ENCODE measurements around the gene GINS2. TPM values are rescaled to one million over a fixed set of nuclear protein-coding genes. Genes with fewer than 3 reads are reported as not detected.

The GINS2 gene
- total and polyA plus RNA-seq, 8 donors: 0.37 to 1.9 (median 0.79) TPM

DNA sequence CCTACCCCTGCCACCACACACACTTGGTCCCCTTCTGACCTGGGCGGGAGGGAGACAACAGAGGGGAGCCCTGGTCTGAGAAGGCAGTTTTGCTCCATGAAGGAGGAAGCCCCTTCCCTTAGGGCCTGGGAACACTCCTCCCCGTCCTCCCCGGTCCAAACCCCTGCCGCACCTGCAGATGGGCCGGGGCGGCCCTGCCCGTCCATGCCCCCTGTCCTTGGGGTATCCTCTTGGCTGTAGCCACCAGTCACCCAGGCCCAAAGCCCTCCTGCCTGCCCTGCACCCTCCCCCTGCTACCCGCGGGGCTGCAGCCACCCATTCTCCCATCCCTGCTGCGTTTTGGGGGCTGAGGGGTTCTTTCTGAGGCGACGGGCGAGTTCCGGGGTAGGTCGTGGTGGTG is 41.8 kb downstream of the GINS2 start:
- H3K9me3 ChIP-seq: no peaks in the 10 kb centered on the region
- no peak overlapping the region for H3K27ac ChIP-seq
- DNase-seq (no peak), ATAC-seq (no peak), FAIRE-seq (no peak)
- TF ChIP-seq, protein P1, sequence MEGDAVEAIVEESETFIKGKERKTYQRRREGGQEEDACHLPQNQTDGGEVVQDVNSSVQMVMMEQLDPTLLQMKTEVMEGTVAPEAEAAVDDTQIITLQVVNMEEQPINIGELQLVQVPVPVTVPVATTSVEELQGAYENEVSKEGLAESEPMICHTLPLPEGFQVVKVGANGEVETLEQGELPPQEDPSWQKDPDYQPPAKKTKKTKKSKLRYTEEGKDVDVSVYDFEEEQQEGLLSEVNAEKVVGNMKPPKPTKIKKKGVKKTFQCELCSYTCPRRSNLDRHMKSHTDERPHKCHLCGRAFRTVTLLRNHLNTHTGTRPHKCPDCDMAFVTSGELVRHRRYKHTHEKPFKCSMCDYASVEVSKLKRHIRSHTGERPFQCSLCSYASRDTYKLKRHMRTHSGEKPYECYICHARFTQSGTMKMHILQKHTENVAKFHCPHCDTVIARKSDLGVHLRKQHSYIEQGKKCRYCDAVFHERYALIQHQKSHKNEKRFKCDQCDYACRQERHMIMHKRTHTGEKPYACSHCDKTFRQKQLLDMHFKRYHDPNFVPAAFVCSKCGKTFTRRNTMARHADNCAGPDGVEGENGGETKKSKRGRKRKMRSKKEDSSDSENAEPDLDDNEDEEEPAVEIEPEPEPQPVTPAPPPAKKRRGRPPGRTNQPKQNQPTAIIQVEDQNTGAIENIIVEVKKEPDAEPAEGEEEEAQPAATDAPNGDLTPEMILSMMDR (IDR thresholded peaks at IDR 0.05): no peak
- H3K4me3 ChIP-seq: no peak overlapping the region
- peaks cover 0 to 11% (median 0%) of the 10 kb centered on the region in 3 donors for H3K36me3 ChIP-seq
- no peaks in the 10 kb centered on the region for H3K27me3 ChIP-seq
- peaks cover 0 to under 1% (median 0%) of the 10 kb centered on the region in 3 donors for H3K4me1 ChIP-seq
- 87 to 90% methylated on average over 15 of the region's 15 CpGs for WGBS, 2 donors
- intact Hi-C loops (cut with DNase I): no loop called here

DNA sequence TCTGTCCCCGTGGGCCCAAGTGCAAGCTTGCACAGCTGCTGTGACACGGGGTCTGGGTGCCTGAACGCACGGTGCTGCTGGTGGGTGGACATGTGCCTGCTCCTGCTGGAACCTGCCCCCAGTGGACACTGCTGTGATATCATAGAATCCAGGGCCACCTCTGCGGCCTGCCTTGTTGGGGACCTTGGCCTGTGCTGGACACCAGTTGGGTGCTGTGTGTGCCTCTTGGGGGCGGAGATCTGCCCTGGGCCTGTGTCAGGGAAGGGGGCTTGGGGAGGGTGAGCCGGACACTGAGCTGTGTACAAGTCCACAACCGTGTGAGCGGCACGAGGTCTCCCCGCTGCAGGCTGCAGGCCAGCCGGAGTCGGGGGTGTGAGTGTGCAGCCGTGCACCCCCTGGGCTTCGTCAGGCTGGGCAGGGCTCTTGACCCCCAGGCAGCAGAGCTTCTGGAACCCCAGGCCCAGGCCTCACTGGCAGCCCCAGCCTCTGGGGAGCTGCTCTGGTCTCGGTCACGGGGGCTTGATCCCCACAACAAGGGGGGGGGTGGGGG is 42.3 kb downstream of the GINS2 start:
- ATAC-seq (no peak), FAIRE-seq (no peak), DNase-seq (no peak)
- 84 to 87% methylated on average over 16 to 17 of the region's 17 CpGs for WGBS, 2 donors
- Histone ChIP-seq H3K4me1 (peaks cover 2 to 4% (median 3%) of the 10 kb centered on the region in 3 donors), H3K27ac (no peak overlapping the region), H3K36me3 (peaks cover 0 to 11% (median 0%) of the 10 kb centered on the region in 3 donors), H3K27me3 (no peaks in the 10 kb centered on the region), H3K4me3 (no peak overlapping the region), H3K9me3 (no peaks in the 10 kb centered on the region)
- intact Hi-C loops (cut with DNase I): no loop called here
- TF ChIP-seq, protein P1 (IDR thresholded peaks at IDR 0.05): no peak

DNA sequence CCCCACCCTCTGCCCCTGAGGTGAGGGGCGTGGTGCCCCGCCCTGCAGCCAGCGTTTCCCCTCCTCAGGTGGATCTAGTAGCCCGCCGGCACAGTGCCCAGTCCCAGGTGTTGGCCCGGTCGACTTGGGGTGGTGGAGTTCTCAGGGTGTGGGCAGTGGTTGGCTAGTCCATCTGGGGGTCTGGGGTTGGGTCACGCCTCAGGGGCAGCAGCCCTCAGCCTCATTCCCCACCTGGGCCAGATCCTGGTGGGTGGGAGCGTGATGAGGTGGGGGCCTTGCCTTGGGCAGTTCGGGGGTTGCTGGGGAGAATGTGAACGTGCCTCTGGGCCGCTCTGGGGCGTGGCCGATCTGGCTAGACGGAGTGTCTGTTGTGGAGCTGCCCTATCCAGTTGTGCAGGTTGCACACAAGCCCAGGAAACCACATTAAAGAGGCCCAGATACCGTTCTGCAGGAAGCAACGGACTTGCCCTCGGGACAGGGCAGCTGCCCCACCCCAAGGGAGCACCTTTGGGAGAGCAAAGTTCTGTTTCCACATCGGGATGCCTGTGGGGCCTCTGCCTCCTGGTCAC is 43.6 kb downstream of the GINS2 start:
- DNase-seq: no peak
- Histone ChIP-seq H3K27ac (no peak overlapping the region), H3K4me3 (no peak overlapping the region), H3K4me1 (peaks cover 6 to 10% (median 9%) of the 10 kb centered on the region in 3 donors), H3K9me3 (no peaks in the 10 kb centered on the region), H3K36me3 (peaks cover 0 to 9% (median 0%) of the 10 kb centered on the region in 3 donors), H3K27me3 (no peaks in the 10 kb centered on the region)
- FAIRE-seq: no peak
- intact Hi-C loops (cut with DNase I): no loop called here
- WGBS, 2 donors: 62 to 64% methylated on average over 19 of the region's 19 CpGs
- ATAC-seq: no peak
- TF ChIP-seq, protein P1 (IDR thresholded peaks at IDR 0.05): no peak

DNA sequence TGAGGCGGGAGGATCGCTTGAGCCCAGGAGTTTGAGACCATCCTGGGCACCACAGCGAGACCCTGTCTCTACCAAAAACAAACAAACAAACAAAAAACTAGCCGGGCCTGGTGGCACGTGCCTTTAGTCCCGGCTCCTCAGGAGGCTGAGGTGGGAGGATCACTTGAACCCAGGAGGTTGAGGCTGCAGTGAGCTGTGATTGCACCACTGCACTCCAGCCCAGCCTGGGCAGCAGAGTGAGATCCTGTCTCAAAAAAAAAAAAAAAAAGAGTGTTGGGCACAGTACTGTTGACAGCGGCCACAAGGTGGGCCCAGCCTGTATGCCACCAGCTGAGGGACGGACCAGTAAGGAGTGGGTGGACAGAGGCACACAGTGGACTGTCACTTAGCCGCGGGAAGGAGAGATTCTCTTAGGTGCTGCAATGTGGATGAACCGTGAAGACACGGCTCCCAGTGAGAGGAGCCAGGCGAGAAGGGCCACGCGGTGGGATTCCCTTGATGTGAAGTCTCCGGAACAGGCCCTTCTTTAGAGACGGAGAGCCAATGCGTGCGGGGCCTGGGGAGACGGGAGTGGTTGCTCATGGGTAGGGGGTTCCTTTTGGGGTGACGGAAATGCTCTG is 44.6 kb downstream of the GINS2 start:
- Histone ChIP-seq H3K4me1 (peaks cover 12 to 17% (median 15%) of the 10 kb centered on the region in 3 donors), H3K4me3 (no peak overlapping the region), H3K36me3 (no peaks in the 10 kb centered on the region), H3K27ac (no peak overlapping the region), H3K27me3 (no peaks in the 10 kb centered on the region), H3K9me3 (no peaks in the 10 kb centered on the region)
- WGBS, 2 donors: 92% methylated on average over 21 of the region's 21 CpGs
- no peak for DNase-seq
- ATAC-seq: no peak
- intact Hi-C loops (cut with DNase I): no loop called here
- no peak for FAIRE-seq
- TF ChIP-seq, protein P1 (IDR thresholded peaks at IDR 0.05): no peak

DNA sequence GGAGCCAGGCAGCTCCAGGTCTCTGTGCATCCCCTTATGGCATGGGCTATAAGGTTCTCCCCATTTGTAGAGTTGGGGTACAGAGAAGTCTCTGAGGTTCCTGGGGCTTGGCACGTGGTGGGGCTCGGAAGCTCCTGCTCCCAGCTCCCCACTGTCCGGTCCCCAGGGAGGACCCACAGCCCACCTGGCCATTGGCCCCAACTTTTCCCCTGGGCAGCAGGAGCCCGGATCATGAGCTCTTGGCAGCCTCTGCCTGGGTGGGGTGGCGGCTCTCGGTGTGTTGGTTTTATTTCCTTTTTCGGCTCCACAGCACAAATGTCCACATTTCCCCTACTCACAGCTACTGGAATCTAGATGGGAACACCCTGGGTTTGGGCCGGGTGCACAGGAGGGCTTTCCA is 45.1 kb downstream of the GINS2 start:
- Histone ChIP-seq H3K9me3 (no peaks in the 10 kb centered on the region), H3K27me3 (no peaks in the 10 kb centered on the region), H3K4me3 (no peak overlapping the region), H3K4me1 (peaks cover 17 to 20% (median 20%) of the 10 kb centered on the region in 3 donors), H3K27ac (no peak overlapping the region), H3K36me3 (no peaks in the 10 kb centered on the region)
- ATAC-seq (no peak), FAIRE-seq (no peak), DNase-seq (peak in 1 of 6 donors; percentile 69)
- WGBS, 2 donors: 71 to 75% methylated on average over 8 of the region's 8 CpGs
- intact Hi-C loops (cut with DNase I): no loop called here
- TF ChIP-seq, protein P1 (IDR thresholded peaks at IDR 0.05): no peak

Measured in pancreas (tissue), 10 donors.